IPS-15b (cell line): ENCODE results near the gene ERMN.

Experiments
- H3K27me3 ChIP-seq: one replicate; pipeline ENCODE4 v1.6.1; 2013; ENCODE audit warnings: low read length; ENCODE audit not compliant: control insufficient read depth, insufficient read depth
- H3K36me3 ChIP-seq: one replicate; pipeline ENCODE4 v1.6.1; 2013; ENCODE audit warnings: low read length; ENCODE audit not compliant: control insufficient read depth, insufficient read depth
- H3K4me1 ChIP-seq: one replicate; pipeline ENCODE4 v1.6.1; 2013; ENCODE audit warnings: mild to moderate bottlenecking, low read length; ENCODE audit not compliant: control insufficient read depth, insufficient read depth
- H3K4me3 ChIP-seq: one replicate; pipeline ENCODE4 v1.5.1; 2013; ENCODE audit warnings: low read depth, low read length
- H3K9ac ChIP-seq: one replicate; pipeline ENCODE4 v1.6.1; 2013; ENCODE audit warnings: low read depth, mild to moderate bottlenecking, low read length
- H3K9me3 ChIP-seq: one replicate; pipeline ENCODE4 v1.6.1; 2013; ENCODE audit warnings: mild to moderate bottlenecking, low read length; ENCODE audit not compliant: control insufficient read depth, insufficient read depth

ERMN gene

GRCh38 chr2:157327200-157327599 is 1.6 kb upstream of the ERMN start:
- Histone ChIP-seq H3K9ac (no peak overlapping the region), H3K4me3 (no peak overlapping the region), H3K9me3 (no peaks in the 10 kb centered on the region), H3K27me3 (no peaks in the 10 kb centered on the region), H3K4me1 (peaks cover 14% of the 10 kb centered on the region), H3K36me3 (no peaks in the 10 kb centered on the region)

GRCh38 chr2:157326698-157327097 is 1.1 kb upstream of the ERMN start:
- Histone ChIP-seq H3K9ac (no peak overlapping the region), H3K9me3 (no peaks in the 10 kb centered on the region), H3K4me1 (peaks cover 16% of the 10 kb centered on the region), H3K4me3 (no peak overlapping the region), H3K27me3 (no peaks in the 10 kb centered on the region), H3K36me3 (no peaks in the 10 kb centered on the region)

DNA sequence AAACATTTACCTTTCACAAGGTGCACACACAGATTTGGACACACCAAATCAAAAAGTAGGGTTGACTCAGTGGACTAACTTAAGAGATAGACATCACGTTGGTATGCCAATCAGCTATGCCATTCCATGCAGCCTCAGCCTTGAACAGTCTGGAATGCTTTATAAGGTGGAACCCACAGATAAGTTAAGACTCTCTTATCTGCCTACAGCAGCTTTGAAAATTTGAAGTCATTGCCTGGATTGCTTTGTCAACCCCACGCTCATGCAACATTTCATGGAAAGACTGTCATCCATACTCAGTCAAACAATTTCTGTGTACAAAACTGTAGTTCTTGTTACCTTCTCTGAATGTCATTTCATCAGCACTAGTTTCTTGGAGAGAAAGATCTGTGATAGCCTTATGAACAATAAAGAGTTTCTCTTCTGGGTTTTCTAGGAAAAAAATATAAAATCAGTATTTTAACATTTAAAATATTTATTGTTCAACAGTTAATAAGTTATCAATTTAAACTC is 1.2 kb downstream of the ERMN start:
- no peaks in the 10 kb centered on the region for H3K27me3 ChIP-seq
- H3K4me3 ChIP-seq, result no peak overlapping the region
- H3K36me3 ChIP-seq, result no peaks in the 10 kb centered on the region
- H3K4me1 ChIP-seq, result peaks cover 17% of the 10 kb centered on the region
- no peaks in the 10 kb centered on the region for H3K9me3 ChIP-seq
- H3K9ac ChIP-seq, result no peak overlapping the region

- H3K27me3 ChIP-seq, result no peaks in the 10 kb centered on the region
- no peak overlapping the region for H3K4me3 ChIP-seq
- peaks cover 15% of the 10 kb centered on the region for H3K4me1 ChIP-seq
- no peaks in the 10 kb centered on the region for H3K9me3 ChIP-seq
- no peaks in the 10 kb centered on the region for H3K36me3 ChIP-seq
- H3K9ac ChIP-seq, result no peak overlapping the region
These were observed 3.2 kb downstream of the ERMN start for GRCh38 chr2:157322432-157322831.

DNA sequence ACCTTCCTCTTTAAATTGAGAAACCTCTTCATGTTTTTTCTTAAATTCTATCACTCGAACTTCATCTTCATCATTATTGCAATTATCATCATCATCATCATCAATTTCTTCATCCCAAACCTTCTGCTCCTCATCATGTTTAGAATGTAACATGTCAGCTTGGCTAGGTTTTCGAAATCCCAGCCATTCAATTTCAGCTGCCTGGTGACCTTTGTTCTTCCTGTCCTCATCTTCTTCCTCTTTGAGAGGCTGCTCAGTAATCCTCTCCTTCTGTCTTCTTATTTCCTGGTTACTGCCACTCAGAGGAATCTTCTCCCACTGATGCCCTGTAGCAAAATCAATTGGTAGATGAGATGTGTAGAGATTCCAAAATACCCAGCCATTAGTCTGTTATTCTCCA is 4.2 kb downstream of the ERMN start:
- Histone ChIP-seq H3K9me3 (no peaks in the 10 kb centered on the region), H3K9ac (no peak overlapping the region), H3K27me3 (no peaks in the 10 kb centered on the region), H3K4me1 (peaks cover 18% of the 10 kb centered on the region), H3K4me3 (no peak overlapping the region), H3K36me3 (no peaks in the 10 kb centered on the region)

DNA sequence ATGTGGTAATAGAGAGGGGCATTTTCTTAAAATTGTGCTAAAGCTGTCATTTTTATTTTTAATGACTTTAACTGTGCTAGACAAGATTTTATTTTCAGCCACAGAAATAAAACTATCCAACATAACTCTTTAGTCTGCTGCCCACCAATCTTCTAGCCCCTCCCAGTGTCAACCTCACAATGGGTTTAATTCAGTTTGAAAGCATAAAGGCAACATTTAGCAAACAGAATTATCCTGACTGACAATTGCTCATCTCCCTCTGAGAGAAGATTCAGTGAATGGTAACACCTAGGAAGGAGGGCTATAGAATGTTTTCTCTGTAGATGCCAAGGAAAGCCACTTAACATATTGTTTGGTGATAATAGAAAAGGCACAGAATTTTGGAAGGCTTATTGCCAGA is 5.2 kb downstream of the ERMN start:
- H3K36me3 ChIP-seq, result no peaks in the 10 kb centered on the region
- no peaks in the 10 kb centered on the region for H3K27me3 ChIP-seq

GRCh38 chr2:157319795-157320194 is 5.8 kb downstream of the ERMN start:
- no peak overlapping the region for H3K9ac ChIP-seq

More for the DNA sequence above, 5.2 kb downstream of the ERMN start:
- Histone ChIP-seq H3K9me3 (no peaks in the 10 kb centered on the region), H3K9ac (no peak overlapping the region), H3K4me3 (no peak overlapping the region), H3K4me1 (peaks cover 15% of the 10 kb centered on the region)

GRCh38 chr2:157318884-157319283 is 6.7 kb downstream of the ERMN start:
- H3K36me3 ChIP-seq, result no peaks in the 10 kb centered on the region
- H3K9me3 ChIP-seq, result no peaks in the 10 kb centered on the region
- no peaks in the 10 kb centered on the region for H3K27me3 ChIP-seq
- no peak overlapping the region for H3K9ac ChIP-seq
- H3K4me1 ChIP-seq, result peaks cover 14% of the 10 kb centered on the region
- H3K4me3 ChIP-seq, result no peak overlapping the region

More at GRCh38 chr2:157319795-157320194, 5.8 kb downstream of the ERMN start:
- Histone ChIP-seq H3K4me1 (peaks cover 14% of the 10 kb centered on the region), H3K4me3 (no peak overlapping the region), H3K9me3 (no peaks in the 10 kb centered on the region), H3K36me3 (no peaks in the 10 kb centered on the region), H3K27me3 (no peaks in the 10 kb centered on the region)

DNA sequence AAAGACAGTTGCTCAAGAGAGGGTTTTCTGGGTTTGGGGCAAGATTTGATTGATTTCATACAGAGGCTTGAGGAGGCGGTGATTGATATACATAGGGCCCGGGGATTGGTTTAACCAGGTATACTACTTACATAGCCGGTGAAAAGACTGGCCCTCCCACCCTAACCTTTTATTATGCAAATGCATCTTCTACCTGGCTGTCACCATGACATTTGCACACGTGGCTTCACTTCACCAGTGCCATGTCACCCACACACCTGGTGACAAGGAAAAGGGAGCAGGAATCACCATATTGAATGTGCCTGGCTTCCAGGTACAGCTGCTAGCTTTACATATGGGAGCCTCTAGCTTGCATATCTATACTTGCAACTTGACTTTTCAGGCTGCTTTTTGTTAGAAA is 9.7 kb downstream of the ERMN start:
- Histone ChIP-seq H3K4me1 (peaks cover 12% of the 10 kb centered on the region), H3K4me3 (no peak overlapping the region), H3K9ac (no peak overlapping the region), H3K36me3 (no peaks in the 10 kb centered on the region), H3K27me3 (no peaks in the 10 kb centered on the region), H3K9me3 (no peaks in the 10 kb centered on the region)

DNA sequence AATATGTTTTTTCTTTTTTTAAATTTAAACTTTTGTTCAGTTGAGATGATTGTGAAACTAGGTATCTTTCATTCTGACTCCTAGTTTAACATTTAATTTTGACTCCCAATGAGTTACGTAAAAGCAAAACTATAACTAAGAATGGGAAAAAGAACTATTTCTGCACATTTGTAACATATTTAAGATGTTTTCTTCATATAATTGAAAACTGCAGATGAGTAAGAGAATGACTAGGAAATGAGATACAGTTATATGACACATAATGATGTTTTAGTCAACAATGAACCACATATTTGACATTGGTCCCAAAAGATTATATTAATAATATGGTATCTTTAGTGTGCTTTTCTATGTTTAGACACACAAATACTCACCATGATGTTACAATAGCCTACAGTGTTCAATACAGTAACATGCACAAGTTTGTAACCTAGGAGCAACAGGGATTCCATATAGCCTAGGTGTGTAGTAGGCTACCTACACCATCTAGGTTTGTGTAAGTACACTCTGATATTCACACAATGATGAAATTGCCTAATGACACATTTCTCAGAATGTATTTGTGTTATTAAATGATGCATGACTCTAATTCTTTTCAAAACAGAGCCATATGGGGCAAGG is 12.6 kb downstream of the ERMN start:
- no peaks in the 10 kb centered on the region for H3K9me3 ChIP-seq
- no peak overlapping the region for H3K4me3 ChIP-seq

DNA sequence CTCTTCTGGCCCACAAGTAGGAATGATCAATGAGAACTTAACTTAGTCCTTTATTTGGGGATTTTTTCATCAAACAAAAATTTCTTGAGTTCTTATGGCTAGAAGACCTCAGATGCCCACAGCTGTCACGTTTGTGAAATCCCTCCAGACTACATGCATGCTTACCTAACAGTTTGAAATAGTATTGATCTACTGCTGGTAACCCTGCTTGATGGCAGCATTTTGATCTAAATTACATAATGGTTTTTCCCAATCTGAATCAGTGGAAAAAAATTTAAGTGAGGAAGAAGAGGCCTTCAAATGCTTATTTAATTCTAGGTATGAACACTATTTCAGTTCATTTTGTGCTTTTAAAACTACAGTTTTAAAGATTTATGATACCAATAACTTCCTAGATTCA is 13.9 kb downstream of the ERMN start:
- H3K4me3 ChIP-seq, result no peak overlapping the region
- no peaks in the 10 kb centered on the region for H3K36me3 ChIP-seq
- peaks cover 14% of the 10 kb centered on the region for H3K4me1 ChIP-seq
- H3K27me3 ChIP-seq, result no peaks in the 10 kb centered on the region
- no peaks in the 10 kb centered on the region for H3K9me3 ChIP-seq
- H3K9ac ChIP-seq, result no peak overlapping the region

More for the DNA sequence above, 12.6 kb downstream of the ERMN start:
- H3K27me3 ChIP-seq, result no peaks in the 10 kb centered on the region
- H3K36me3 ChIP-seq, result no peaks in the 10 kb centered on the region
- peaks cover 15% of the 10 kb centered on the region for H3K4me1 ChIP-seq
- no peak overlapping the region for H3K9ac ChIP-seq

DNA sequence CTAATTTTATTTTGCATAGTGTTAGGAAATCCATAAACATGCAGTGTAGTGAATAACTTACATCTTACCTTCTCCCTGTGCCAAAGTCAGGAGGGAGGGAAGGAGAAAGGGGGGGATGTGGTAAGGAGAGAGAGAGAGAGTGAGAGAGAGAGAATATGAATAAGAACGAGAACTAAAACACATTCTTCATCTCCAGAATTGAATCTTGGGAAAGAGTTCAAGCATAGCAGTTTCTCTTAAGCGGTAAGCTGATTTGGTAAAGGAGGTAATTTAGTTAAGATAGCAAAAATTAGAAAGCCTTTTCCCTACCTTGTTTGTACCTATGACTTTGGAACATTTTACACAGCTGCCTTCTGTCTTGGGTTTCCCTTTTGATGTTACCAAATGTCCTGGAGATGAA is 15.7 kb downstream of the ERMN start:
- no peaks in the 10 kb centered on the region for H3K36me3 ChIP-seq
- H3K9ac ChIP-seq, result no peak overlapping the region
- H3K4me1 ChIP-seq, result peaks cover 4% of the 10 kb centered on the region
- H3K4me3 ChIP-seq, result no peak overlapping the region
- H3K27me3 ChIP-seq, result no peaks in the 10 kb centered on the region
- no peaks in the 10 kb centered on the region for H3K9me3 ChIP-seq
